Tibial nerve (tissue), 4 donors: ENCODE results near the gene KDM2A.

Source experiments
- CTCF ChIP-seq, 5 experiments: fragments of 200-600 bp in 3 of 5; fragments of 450-650 bp in 2 of 5; sonication (generic) in 3 of 5; IDR thresholded peaks; one replicate each; pipeline ENCODE4 v1.5.1; 2016 to 2019; ENCODE audit warnings: antibody characterized with exemption in 5 of 5, mild to moderate bottlenecking in 3 of 5, moderate library complexity in 2 of 5
- EP300 ChIP-seq, 2 donors: sonication (generic); formaldehyde crosslinking; IDR thresholded peaks; one replicate each; pipeline ENCODE4 v1.6.1; 2017; ENCODE audit warnings: antibody characterized with exemption in 2 of 2, mild to moderate bottlenecking in 1 of 2
- POLR2A ChIP-seq, 2 donors: fragments of 450-650 bp; IDR thresholded peaks; one replicate each; pipeline ENCODE4 v1.6.1; 2017; ENCODE audit warnings: antibody characterized with exemption in 2 of 2, mild to moderate bottlenecking in 2 of 2, moderate library complexity in 2 of 2

- no peak for TF ChIP-seq CTCF (IDR thresholded peaks at IDR 0.05)
- no peak for TF ChIP-seq POLR2A (IDR thresholded peaks at IDR 0.05)
- no peak for TF ChIP-seq EP300 (IDR thresholded peaks at IDR 0.05)
Observed at GRCh38 chr11:67264260-67264659, 145.2 kb downstream of the KDM2A start.
